ENCODE measurements around the gene PCSK1N. TPM values are rescaled to one million over a fixed set of nuclear protein-coding genes. Genes with fewer than 3 reads are reported as not detected.
"Not testable (repeated sequence)": the region's sequence is repeated elsewhere in the genome, so short reads cannot be mapped to it uniquely, and the experiment has no call there.

PCSK1N gene, protein sequence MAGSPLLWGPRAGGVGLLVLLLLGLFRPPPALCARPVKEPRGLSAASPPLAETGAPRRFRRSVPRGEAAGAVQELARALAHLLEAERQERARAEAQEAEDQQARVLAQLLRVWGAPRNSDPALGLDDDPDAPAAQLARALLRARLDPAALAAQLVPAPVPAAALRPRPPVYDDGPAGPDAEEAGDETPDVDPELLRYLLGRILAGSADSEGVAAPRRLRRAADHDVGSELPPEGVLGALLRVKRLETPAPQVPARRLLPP
- polyA plus RNA-seq (ENCODE audit: insufficient read length in 4 of 4): 10 to 100 TPM in 2 of 4 donors, 1 to 10 TPM in 2; 8.4 to 22.7 (median 14.5) TPM

DNA sequence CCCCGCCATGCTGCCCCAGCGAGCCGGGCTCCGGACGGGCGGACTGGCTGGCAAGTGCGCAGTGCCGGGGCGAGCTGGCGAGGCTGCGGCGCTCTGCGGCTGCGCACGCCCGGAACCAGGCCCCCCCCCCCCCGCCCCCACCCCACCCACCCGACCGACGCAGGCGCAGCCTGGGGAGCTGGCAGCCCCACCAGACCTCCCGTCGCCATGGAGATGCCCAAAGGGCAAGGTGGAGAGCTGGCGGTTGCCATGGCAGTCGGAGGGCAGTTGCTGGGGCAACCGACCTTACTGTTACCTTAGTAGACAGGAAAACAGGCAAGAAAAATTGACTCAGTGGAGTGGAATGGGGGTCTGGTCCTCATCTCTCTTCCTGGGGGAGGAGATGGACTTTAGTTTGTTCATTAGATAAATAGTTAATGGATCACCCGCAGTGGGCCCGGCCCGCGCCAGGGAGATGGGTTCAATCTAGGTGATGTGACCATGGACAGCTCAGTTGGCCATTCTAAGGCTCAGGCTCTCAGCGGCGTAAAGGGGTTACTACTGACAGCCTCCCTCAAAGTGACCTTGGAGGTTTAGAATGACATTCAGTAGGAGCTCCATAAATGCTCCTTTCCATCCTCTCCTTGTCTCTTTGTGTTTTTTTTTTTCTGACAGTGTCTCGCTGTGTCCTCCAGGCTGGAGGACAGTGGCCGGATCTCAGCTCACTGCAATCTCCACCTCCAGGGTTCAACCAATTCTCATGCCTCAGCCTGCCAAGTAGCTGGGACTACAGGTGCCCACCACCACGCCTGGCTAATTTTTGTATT is at the start of gene PCSK1N:
Gene PCSK1N (minus strand): TSS at position 87 of the 806 bp plus-strand sequence. CDS start 78 bp downstream, at position 9.
- DNase-seq (ENCODE audit: low read depth in 4 of 4, low spot score in 2 of 4): peak in 1 of 4 donors; percentile 27

DNA sequence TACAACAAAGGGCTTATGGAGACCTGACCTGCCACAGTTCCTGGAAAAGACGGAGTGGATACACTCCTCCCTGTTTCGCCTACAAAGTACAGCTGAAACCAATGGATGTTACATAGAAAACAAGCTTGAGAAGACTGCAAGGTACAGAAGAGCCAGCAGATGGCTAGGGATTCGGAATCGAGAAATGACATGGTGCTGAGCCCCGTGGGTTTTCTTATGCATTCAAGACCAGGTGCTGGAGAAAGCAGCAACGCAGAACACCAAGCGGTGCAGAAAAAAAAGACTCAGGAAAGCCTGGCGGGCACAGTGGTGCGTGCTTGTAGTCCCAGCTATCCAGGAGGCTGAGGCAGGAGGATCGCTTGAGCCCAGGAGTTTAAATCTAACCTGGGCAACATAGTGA is 48.3 kb upstream of the PCSK1N start:
- no peak for DNase-seq (ENCODE audit: low read depth in 4 of 4, low spot score in 2 of 4)

DNA sequence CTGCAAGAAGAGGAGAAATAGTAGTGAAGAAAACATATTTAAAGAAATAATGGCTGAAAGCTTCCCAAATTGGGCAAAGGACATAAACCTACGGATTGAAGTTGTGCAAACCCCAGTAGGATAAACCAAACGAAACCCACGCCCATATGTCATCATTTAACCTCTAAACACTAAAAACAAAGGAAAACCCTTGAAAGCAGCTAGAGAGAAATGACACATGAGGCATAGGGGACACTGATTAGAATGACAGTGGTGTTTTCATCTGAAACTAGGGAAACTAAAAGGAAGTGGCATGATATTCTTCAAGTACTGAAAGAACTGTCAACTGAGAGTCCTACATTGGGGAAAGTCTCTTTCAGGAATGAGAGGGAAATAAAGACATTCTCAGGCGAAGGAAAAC is 41.5 kb upstream of the PCSK1N start:
- not testable (repeated sequence) for DNase-seq (ENCODE audit: low read depth in 4 of 4, low spot score in 2 of 4)

DNA sequence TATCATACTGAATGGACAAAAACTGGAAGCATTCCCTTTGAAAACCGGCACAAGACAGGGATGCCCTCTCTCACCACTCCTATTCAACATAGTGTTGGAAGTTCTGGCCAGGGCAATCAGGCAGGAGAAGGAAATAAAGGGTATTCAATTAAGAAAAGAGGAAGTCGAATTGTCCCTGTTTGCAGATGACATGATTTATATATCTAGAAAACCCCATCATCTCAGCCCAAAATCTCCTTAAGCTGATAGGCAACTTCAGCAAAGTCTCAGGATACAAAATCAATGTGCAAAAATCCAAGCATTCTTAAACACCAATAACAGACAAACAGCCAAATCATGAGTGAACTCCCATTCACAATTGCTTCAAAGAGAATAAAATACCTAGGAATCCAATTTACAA is 36.6 kb upstream of the PCSK1N start:
- not testable (repeated sequence) for DNase-seq (ENCODE audit: low read depth in 4 of 4, low spot score in 2 of 4)

DNA sequence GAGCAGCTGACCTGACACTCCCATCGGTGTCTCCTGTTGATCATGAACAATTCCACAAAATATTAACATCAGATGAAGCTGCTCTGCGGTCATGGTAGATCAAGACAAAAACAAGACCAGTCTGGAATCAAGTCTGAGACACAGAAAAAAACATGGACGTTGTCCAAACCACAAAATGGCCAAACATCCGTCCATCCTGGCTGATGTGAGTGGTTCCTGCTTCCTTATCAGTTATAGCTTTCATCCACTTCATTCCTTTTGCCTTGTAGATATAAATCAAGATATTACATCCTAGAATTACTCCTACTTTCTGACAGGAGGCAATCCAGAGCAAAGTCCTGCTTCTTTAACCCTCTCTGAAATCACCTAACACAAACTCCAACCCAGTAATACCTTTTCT is 28.8 kb upstream of the PCSK1N start:
- DNase-seq (ENCODE audit: low read depth in 4 of 4, low spot score in 2 of 4): no peak

GRCh38 chrX:48854898-48855297 is 19.5 kb upstream of the PCSK1N start:
- DNase-seq (ENCODE audit: low read depth in 4 of 4, low spot score in 2 of 4): no peak

DNA sequence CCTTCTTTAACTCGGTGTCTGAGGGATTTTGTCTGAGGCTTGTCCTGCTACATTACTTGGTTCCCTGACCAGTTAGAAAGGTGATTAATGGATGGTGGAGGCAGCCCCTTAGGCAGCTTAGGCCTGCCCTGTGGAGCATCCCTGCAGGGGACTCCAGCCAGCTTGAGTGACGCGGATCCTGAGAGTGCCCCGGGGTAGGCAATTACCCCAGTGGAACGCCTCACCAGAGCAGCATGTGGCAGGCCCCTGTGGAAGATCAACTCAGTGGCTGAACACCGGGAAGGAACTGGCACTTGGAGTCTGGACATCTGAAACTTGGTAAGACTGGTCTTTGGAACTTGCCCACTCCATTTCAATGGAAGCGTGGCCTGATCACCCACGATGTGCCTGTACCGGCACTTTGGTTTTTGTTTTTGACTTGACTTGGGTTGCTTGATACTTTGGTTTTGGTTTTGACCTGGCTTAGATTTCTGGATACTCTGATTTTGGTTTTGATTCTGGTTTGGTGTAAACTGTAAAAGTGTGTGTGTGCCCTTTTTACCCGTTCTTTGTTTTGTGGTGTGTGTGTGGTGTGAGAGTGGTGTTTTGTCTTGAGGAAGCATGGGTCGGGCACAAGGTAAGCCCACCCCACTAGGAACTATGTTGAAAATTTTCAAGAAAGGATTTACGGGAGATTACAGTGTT is 18.9 kb upstream of the PCSK1N start:
- DNase-seq (ENCODE audit: low read depth in 4 of 4, low spot score in 2 of 4): not testable (repeated sequence)

- DNase-seq (ENCODE audit: low read depth in 4 of 4, low spot score in 2 of 4): not testable (repeated sequence)
These were observed 18.1 kb upstream of the PCSK1N start for GRCh38 chrX:48853494-48853893.

GRCh38 chrX:48852857-48853256 is 17.4 kb upstream of the PCSK1N start:
- no peak for DNase-seq (ENCODE audit: low read depth in 4 of 4, low spot score in 2 of 4)

GRCh38 chrX:48848847-48849246 is 13.4 kb upstream of the PCSK1N start:
- no peak for DNase-seq (ENCODE audit: low read depth in 4 of 4, low spot score in 2 of 4)

DNA sequence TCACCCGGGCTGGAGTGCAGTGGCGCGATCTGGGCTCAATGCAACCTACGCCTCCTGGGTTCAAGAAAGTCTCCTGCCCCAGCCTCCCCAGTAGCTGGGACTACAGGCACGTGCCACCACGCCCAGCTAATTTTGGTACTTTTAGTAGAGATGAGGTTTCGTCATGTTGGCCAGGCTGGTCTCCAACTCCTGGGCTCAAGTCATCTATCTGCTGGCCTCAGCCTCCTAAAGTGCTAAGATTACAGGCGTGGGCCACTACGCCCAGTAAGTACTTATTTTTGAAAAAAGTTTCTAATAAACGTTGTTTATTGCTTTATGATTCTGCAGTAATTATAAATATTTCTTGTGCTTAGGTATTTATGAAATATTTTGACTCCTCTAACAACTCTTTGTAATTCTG is 4.3 kb upstream of the PCSK1N start:
- no peak for DNase-seq (ENCODE audit: low read depth in 4 of 4, low spot score in 2 of 4)

- no peak for DNase-seq (ENCODE audit: low read depth in 4 of 4, low spot score in 2 of 4)
These were observed 1.1 kb downstream of the PCSK1N start for GRCh38 chrX:48834383-48834709.

GRCh38 chrX:48833542-48834138 is 1.8 kb downstream of the PCSK1N start:
- DNase-seq (ENCODE audit: low read depth in 4 of 4, low spot score in 2 of 4): no peak

DNA sequence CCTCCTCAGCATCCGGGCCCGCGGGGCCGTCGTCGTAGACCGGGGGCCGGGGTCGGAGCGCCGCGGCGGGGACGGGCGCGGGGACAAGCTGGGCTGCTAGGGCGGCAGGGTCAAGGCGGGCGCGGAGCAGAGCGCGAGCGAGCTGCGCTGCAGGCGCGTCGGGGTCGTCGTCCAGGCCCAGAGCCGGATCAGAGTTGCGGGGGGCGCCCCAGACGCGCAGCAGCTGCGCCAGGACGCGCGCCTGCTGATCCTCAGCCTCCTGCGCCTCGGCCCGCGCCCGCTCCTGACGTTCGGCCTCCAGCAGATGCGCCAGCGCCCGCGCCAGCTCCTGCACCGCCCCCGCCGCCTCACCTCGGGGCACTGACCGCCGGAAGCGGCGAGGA is 3.5 kb downstream of the PCSK1N start:
- no peak for DNase-seq (ENCODE audit: low read depth in 4 of 4, low spot score in 2 of 4)

GRCh38 chrX:48831136-48831908 is 4.1 kb downstream of the PCSK1N start:
- no peak for DNase-seq (ENCODE audit: low read depth in 4 of 4, low spot score in 2 of 4)

- no peak for DNase-seq (ENCODE audit: low read depth in 4 of 4, low spot score in 2 of 4)
These were observed 6.2 kb downstream of the PCSK1N start for GRCh38 chrX:48829016-48829735.

GRCh38 chrX:48827654-48827968 is 7.8 kb downstream of the PCSK1N start:
- no peak for DNase-seq (ENCODE audit: low read depth in 4 of 4, low spot score in 2 of 4)

GRCh38 chrX:48826876-48827653 is 8.3 kb downstream of the PCSK1N start:
- DNase-seq (ENCODE audit: low read depth in 4 of 4, low spot score in 2 of 4): no peak
